T-helper 22 cell (primary cell): ENCODE data around the gene EGR1.

Experiments used
- DNase-seq: peaks from one replicate; pipeline ENCODE4 v3.0.0-alpha.2; 2020; ENCODE audit warnings: low read depth

The EGR1 gene

GRCh38 chr5:138453590-138453989, 11.7 kb upstream of the EGR1 start:
- DNase-seq: no peak

GRCh38 chr5:138454121-138454520, 11.2 kb upstream of the EGR1 start:
- DNase-seq: no peak

- DNase-seq: no peak
Measured at GRCh38 chr5:138455232-138455930, 9.9 kb upstream of the EGR1 start.

DNA sequence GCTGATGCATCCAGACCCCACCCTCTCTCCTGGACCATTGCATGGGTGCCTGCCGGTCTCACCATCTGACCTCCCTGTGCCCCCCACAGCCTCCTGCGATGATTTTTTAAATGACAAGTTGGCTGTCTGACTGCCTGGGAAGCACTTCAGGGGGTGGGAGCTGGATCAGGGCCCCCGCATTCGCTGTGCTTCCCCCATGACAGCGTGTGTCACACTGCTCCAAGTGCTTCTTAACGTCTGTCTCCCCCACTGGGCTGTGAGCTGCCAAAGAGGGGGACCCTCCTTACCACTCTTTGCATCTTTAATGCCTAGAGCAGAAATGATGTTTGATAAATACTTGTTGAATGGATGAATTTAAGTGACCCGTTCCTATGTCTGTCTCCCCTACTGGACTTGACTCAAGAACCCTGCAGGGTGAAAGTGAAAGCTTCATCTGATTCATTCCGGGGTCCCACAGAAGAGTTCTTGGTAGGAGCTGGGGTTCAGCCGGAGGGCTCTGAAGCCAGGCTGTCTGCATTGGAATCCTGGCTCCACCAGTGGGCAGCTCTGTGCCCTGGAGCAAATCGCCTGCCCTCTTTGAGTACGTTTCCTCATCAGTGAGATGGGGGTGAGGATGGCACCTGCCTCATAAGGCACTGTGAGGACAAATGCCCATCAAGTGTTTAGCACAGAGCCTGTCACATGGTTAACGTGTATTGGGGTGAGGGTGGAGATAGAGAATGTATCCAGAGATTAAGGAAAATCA, 7.6 kb upstream of the EGR1 start:
- DNase-seq: no peak

DNA sequence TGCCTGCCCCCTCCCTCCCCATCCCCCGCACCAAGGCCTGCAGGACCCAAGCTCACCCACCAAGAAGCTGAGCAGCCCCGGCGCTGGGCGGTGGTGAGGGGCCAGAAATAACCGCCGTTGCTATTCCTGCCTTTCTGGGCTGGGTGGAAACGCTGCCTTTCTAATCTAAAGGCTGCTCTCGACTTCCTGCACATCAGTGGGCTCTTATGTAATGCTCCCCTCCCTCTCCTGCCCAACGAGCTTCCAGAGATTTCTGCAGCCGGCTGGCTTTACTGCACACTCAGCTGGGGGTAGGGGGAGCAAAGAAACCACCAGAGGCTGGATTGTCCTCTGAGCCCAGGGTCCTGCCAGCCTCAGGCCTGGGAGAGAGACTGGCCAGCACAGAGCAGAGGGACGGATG, 6.9 kb upstream of the EGR1 start:
- no peak for DNase-seq

- DNase-seq: no peak
Measured at GRCh38 chr5:138458856-138459255, 6.4 kb upstream of the EGR1 start.

GRCh38 chr5:138459311-138459933, 5.9 kb upstream of the EGR1 start:
- peak; percentile 68 for DNase-seq

- DNase-seq: no peak
Measured at GRCh38 chr5:138460032-138460693, 5.1 kb upstream of the EGR1 start.

GRCh38 chr5:138461343-138462125, 3.7 kb upstream of the EGR1 start:
- DNase-seq: no peak

DNA sequence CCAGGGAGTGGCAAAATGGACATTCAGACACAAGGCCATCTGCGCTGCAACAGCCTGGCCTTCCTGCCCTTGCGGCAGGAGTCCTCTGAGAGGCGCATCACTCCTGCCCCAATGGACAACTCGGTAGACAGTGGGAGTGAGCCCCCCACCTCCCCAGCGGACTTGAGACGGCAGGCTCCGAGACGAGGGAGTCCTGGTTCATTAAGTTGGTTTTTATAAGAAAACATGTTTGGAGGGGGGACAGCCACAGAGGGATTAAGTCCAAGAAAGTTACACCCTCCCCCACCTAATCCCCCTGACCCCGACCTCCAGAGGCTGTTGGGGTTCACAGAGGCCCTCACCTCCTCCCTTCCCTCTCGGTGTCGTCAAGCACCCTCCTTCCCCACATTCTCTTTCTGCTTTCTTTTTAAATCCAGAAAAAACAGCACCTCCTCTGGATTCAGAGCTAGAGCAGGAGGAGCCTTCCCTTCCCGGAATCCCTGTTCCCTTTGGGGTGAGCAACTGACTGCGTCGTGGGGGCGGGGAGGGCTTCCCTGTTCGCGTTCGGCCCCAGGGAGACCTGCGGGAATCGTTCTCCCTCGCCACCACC, 1.8 kb upstream of the EGR1 start:
- DNase-seq: no peak

GRCh38 chr5:138464008-138464387, 1.3 kb upstream of the EGR1 start:
- DNase-seq: peak; percentile 83

- peak; percentile 93 for DNase-seq
Measured at GRCh38 chr5:138464388-138465260, 655 bp upstream of the EGR1 start.

DNA sequence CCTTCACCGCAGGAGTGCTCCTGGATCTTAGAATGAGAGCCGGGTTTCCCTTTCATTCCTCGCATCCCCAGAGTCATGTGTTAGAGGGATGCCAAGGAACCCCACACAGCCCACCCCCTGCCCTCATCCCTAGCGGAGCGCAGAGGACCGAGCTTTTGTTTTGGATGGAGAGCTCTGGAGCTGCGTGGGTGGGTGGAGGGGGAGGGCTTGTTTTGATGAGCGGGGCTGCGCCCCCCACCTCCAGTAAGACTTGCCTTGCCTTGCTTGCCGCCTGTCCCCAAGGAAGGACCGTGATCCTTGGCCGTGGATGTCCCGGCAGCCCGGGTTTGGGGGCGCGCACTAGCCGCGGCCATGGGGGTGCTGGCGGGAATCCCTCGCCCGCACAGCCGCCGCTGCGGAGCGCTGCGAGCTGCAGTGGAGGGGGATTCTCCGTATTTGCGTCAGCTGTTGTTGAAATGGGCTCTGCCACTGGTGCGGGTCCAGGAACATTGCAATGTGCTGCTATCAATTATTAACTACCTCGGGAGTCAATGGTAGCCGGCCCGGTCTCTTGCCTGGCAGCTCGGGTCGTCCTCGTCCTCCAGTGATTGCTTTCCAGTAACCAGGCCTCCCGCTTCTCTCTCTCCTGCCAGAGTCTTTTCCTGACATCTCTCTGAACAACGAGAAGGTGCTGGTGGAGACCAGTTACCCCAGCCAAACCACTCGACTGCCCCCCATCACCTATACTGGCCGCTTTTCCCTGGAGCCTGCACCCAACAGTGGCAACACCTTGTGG, 1.0 kb downstream of the EGR1 start:
- DNase-seq: no peak

DNA sequence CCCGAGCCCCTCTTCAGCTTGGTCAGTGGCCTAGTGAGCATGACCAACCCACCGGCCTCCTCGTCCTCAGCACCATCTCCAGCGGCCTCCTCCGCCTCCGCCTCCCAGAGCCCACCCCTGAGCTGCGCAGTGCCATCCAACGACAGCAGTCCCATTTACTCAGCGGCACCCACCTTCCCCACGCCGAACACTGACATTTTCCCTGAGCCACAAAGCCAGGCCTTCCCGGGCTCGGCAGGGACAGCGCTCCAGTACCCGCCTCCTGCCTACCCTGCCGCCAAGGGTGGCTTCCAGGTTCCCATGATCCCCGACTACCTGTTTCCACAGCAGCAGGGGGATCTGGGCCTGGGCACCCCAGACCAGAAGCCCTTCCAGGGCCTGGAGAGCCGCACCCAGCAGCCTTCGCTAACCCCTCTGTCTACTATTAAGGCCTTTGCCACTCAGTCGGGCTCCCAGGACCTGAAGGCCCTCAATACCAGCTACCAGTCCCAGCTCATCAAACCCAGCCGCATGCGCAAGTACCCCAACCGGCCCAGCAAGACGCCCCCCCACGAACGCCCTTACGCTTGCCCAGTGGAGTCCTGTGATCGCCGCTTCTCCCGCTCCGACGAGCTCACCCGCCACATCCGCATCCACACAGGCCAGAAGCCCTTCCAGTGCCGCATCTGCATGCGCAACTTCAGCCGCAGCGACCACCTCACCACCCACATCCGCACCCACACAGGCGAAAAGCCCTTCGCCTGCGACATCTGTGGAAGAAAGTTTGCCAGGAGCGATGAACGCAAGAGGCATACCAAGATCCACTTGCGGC, 1.8 kb downstream of the EGR1 start:
- DNase-seq: no peak

DNA sequence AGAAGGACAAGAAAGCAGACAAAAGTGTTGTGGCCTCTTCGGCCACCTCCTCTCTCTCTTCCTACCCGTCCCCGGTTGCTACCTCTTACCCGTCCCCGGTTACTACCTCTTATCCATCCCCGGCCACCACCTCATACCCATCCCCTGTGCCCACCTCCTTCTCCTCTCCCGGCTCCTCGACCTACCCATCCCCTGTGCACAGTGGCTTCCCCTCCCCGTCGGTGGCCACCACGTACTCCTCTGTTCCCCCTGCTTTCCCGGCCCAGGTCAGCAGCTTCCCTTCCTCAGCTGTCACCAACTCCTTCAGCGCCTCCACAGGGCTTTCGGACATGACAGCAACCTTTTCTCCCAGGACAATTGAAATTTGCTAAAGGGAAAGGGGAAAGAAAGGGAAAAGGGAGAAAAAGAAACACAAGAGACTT, 2.4 kb downstream of the EGR1 start:
- DNase-seq: no peak

GRCh38 chr5:138468133-138468965, 3.1 kb downstream of the EGR1 start:
- DNase-seq: no peak

GRCh38 chr5:138468966-138469539, 3.8 kb downstream of the EGR1 start:
- no peak for DNase-seq
